SK-N-SH (cell line): ENCODE results near the gene TJP3.

Experiments
- EP300 ChIP-seq, 2 experiments: IDR thresholded peaks; 2 replicates each; pipeline versions ENCODE4 v1.4.0 to v1.6.1; 2012; ENCODE audit warnings: borderline replicate concordance in 1 of 2, low read depth in 1 of 2, low read length in 1 of 2
- EZH2phosphoT487 ChIP-seq: fragments of 200-600 bp; sonication (generic); IDR thresholded peaks from 2 replicates; pipeline ENCODE4 v1.6.1; 2017; ENCODE audit warnings: low read depth, mixed run types, mild to moderate bottlenecking, antibody characterized with exemption, moderate library complexity, borderline replicate concordance
- FOXJ3 ChIP-seq: sonication (generic); formaldehyde crosslinking; IDR thresholded peaks from 2 replicates; pipeline ENCODE4 v1.5.1; 2020; ENCODE audit warnings: mild to moderate bottlenecking, missing genetic modification reagents
- JUND ChIP-seq: IDR thresholded peaks from 2 replicates; pipeline ENCODE4 v1.4.0; 2012
- POLR2AphosphoS5 ChIP-seq: IDR thresholded peaks from 2 replicates; pipeline ENCODE4 v1.6.1; 2012; ENCODE audit warnings: low read depth, low read length
- RAD21 ChIP-seq: IDR thresholded peaks from 2 replicates; pipeline ENCODE4 v1.6.1; 2012; ENCODE audit warnings: mild to moderate bottlenecking, low read length
- REST ChIP-seq: IDR thresholded peaks from 2 replicates; pipeline ENCODE4 v1.6.1; 2012; ENCODE audit warnings: mild to moderate bottlenecking, low read depth, low read length, moderate library complexity
- RFX5 ChIP-seq: IDR thresholded peaks from 2 replicates; pipeline ENCODE4 v1.6.1; 2012; ENCODE audit warnings: mild to moderate bottlenecking, improper control_type of control experiment, low read length
- TAF1 ChIP-seq: IDR thresholded peaks from 2 replicates; pipeline ENCODE4 v1.6.1; 2012; ENCODE audit warnings: low read depth, mild to moderate bottlenecking, low read length, moderate library complexity, borderline replicate concordance
- TF ChIP-seq, protein P1 (sequence below): fragments of 200-600 bp; sonication (generic); IDR thresholded peaks from 2 replicates; pipeline ENCODE4 v1.6.1; 2017; ENCODE audit warnings: antibody characterized with exemption, mild to moderate bottlenecking, moderate library complexity
- TF ChIP-seq, protein P2 (sequence below): IDR thresholded peaks from 2 replicates; pipeline ENCODE4 v1.4.0; 2012; ENCODE audit warnings: low read depth, borderline replicate concordance
- TF ChIP-seq, protein P3 (sequence below): fragments of 150-350 bp; IDR thresholded peaks from 2 replicates; pipeline ENCODE4 v1.6.1; 2017; ENCODE audit warnings: antibody characterized with exemption, low read length, low read depth, borderline replicate concordance

DNA sequence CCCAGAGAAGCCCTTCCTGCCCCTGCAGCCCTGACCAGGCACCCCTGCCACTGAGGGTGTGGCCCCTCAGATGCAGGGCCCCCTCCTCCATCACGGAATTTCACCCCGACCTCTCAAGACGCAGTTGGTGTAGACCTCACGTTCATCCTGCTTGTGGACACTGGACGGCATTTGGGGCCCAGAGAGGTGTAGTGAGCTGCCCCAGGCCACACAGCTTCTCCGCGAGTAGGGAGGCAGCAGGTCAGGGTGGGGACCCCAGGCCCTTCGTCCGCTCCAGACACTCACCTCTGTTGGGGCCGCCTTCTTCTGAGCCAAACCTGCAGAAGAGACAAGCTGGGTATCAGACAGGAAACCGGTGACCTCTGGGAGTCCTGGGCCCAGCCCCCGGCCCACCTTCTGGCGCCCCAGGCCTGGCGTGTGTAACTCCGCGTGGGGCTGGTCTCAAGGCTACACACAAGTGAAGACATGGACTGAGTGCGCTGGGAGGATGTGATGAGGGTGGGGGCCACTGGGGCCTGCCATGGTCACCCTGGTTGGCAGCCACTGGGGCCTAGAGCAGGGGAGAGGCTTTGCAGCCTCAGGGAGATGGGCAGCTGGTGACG is 41.0 kb upstream of the TJP3 start:
- TF ChIP-seq, protein P1, sequence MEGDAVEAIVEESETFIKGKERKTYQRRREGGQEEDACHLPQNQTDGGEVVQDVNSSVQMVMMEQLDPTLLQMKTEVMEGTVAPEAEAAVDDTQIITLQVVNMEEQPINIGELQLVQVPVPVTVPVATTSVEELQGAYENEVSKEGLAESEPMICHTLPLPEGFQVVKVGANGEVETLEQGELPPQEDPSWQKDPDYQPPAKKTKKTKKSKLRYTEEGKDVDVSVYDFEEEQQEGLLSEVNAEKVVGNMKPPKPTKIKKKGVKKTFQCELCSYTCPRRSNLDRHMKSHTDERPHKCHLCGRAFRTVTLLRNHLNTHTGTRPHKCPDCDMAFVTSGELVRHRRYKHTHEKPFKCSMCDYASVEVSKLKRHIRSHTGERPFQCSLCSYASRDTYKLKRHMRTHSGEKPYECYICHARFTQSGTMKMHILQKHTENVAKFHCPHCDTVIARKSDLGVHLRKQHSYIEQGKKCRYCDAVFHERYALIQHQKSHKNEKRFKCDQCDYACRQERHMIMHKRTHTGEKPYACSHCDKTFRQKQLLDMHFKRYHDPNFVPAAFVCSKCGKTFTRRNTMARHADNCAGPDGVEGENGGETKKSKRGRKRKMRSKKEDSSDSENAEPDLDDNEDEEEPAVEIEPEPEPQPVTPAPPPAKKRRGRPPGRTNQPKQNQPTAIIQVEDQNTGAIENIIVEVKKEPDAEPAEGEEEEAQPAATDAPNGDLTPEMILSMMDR, result no peak
- TF ChIP-seq JUND, result no peak
- TF ChIP-seq POLR2AphosphoS5, result no peak
- no peak for TF ChIP-seq FOXJ3
- no peak for TF ChIP-seq EZH2phosphoT487
- no peak for TF ChIP-seq RFX5
- TF ChIP-seq, protein P2, sequence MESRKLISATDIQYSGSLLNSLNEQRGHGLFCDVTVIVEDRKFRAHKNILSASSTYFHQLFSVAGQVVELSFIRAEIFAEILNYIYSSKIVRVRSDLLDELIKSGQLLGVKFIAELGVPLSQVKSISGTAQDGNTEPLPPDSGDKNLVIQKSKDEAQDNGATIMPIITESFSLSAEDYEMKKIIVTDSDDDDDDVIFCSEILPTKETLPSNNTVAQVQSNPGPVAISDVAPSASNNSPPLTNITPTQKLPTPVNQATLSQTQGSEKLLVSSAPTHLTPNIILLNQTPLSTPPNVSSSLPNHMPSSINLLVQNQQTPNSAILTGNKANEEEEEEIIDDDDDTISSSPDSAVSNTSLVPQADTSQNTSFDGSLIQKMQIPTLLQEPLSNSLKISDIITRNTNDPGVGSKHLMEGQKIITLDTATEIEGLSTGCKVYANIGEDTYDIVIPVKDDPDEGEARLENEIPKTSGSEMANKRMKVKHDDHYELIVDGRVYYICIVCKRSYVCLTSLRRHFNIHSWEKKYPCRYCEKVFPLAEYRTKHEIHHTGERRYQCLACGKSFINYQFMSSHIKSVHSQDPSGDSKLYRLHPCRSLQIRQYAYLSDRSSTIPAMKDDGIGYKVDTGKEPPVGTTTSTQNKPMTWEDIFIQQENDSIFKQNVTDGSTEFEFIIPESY, result no peak
- TF ChIP-seq EP300 (IDR thresholded peaks at IDR 0.05; ENCODE audit: borderline replicate concordance in 1 of 2, low read depth in 1 of 2, low read length in 1 of 2), result no peak
- TF ChIP-seq TAF1, result no peak
- no peak for TF ChIP-seq RAD21
- TF ChIP-seq REST, result no peak
- TF ChIP-seq, protein P3, sequence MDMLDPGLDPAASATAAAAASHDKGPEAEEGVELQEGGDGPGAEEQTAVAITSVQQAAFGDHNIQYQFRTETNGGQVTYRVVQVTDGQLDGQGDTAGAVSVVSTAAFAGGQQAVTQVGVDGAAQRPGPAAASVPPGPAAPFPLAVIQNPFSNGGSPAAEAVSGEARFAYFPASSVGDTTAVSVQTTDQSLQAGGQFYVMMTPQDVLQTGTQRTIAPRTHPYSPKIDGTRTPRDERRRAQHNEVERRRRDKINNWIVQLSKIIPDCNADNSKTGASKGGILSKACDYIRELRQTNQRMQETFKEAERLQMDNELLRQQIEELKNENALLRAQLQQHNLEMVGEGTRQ, result no peak
